Parathyroid adenoma (tissue), 2 donors: ENCODE measurements around the gene ASTN2.

Experiments used
- H2AFZ ChIP-seq: fragments of 300-600 bp; sonication (generic); one replicate; pipeline ENCODE4 v1.7.0; 2017; ENCODE audit warnings: antibody characterized with exemption, mild to moderate bottlenecking
- H3K27ac ChIP-seq: fragments of 300-600 bp; sonication (generic); one replicate; pipeline ENCODE4 v1.7.0; 2017
- H3K27me3 ChIP-seq: fragments of 300-600 bp; sonication (generic); one replicate; pipeline ENCODE4 v1.7.0; 2017; ENCODE audit warnings: low read length; ENCODE audit not compliant: control insufficient read depth, insufficient read depth
- H3K36me3 ChIP-seq: fragments of 300-600 bp; sonication (generic); one replicate; pipeline ENCODE4 v1.7.0; 2017; ENCODE audit warnings: low read length; ENCODE audit not compliant: control insufficient read depth, insufficient read depth
- H3K4me1 ChIP-seq: fragments of 300-600 bp; sonication (generic); one replicate; pipeline ENCODE4 v1.7.0; 2017; ENCODE audit warnings: control low read depth
- H3K4me2 ChIP-seq: fragments of 300-600 bp; sonication (generic); one replicate; pipeline ENCODE4 v1.7.0; 2017; ENCODE audit warnings: low read length
- H3K4me3 ChIP-seq: fragments of 300-600 bp; sonication (generic); one replicate; pipeline ENCODE4 v1.7.0; 2017; ENCODE audit warnings: low read depth, low read length
- H3K79me2 ChIP-seq: fragments of 300-600 bp; sonication (generic); one replicate; pipeline ENCODE4 v1.7.0; 2017; ENCODE audit warnings: control low read depth
- H3K9ac ChIP-seq: fragments of 300-600 bp; sonication (generic); one replicate; pipeline ENCODE4 v1.7.0; 2017; ENCODE audit warnings: mild to moderate bottlenecking
- H3K9me3 ChIP-seq: fragments of 300-600 bp; sonication (generic); one replicate; pipeline ENCODE4 v1.7.0; 2017; ENCODE audit warnings: low read length; ENCODE audit not compliant: control insufficient read depth
- CTCF ChIP-seq: fragments of 300-600 bp; sonication (generic); IDR thresholded peaks from one replicate; pipeline ENCODE4 v1.7.0; 2017; ENCODE audit warnings: antibody characterized with exemption, mild to moderate bottlenecking
- donor health status: primary hyperparathyroidism.

ASTN2 gene

GRCh38 chr9:117088786-117089185 lies 326.1 kb downstream of the ASTN2 start:
- Histone ChIP-seq H3K36me3 (no peaks in the 10 kb centered on the region), H3K27me3 (no peaks in the 10 kb centered on the region), H2AFZ (no peak overlapping the region), H3K27ac (no peak overlapping the region), H3K9me3 (no peaks in the 10 kb centered on the region), H3K4me2 (no peak overlapping the region), H3K79me2 (no peaks in the 10 kb centered on the region), H3K4me3 (no peak overlapping the region), H3K9ac (no peak overlapping the region), H3K4me1 (no peaks in the 10 kb centered on the region)
- TF ChIP-seq CTCF = no peak

GRCh38 chr9:117088140-117088539 lies 326.7 kb downstream of the ASTN2 start:
- Histone ChIP-seq H3K27me3 (no peaks in the 10 kb centered on the region), H3K27ac (no peak overlapping the region), H3K4me3 (no peak overlapping the region), H3K9me3 (no peaks in the 10 kb centered on the region), H3K9ac (no peak overlapping the region), H3K36me3 (no peaks in the 10 kb centered on the region), H3K79me2 (no peaks in the 10 kb centered on the region), H2AFZ (no peak overlapping the region), H3K4me1 (no peaks in the 10 kb centered on the region), H3K4me2 (no peak overlapping the region)
- TF ChIP-seq CTCF = no peak

- no peak overlapping the region for H3K4me3 ChIP-seq
- no peaks in the 10 kb centered on the region for H3K79me2 ChIP-seq
- H3K27ac ChIP-seq = no peak overlapping the region
- no peaks in the 10 kb centered on the region for H3K36me3 ChIP-seq
- no peak overlapping the region for H3K9ac ChIP-seq
- no peak overlapping the region for H2AFZ ChIP-seq
- TF ChIP-seq CTCF = no peak
- H3K27me3 ChIP-seq = no peaks in the 10 kb centered on the region
- no peak overlapping the region for H3K4me2 ChIP-seq
- no peaks in the 10 kb centered on the region for H3K4me1 ChIP-seq
- no peaks in the 10 kb centered on the region for H3K9me3 ChIP-seq
These were observed 330.6 kb downstream of the ASTN2 start for GRCh38 chr9:117084221-117084620.

GRCh38 chr9:117083559-117083958 lies 331.3 kb downstream of the ASTN2 start:
- no peak overlapping the region for H2AFZ ChIP-seq
- H3K4me1 ChIP-seq = no peaks in the 10 kb centered on the region
- H3K27me3 ChIP-seq = no peaks in the 10 kb centered on the region
- H3K9ac ChIP-seq = no peak overlapping the region
- H3K9me3 ChIP-seq = no peaks in the 10 kb centered on the region
- no peak overlapping the region for H3K27ac ChIP-seq
- TF ChIP-seq CTCF = no peak
- no peak overlapping the region for H3K4me2 ChIP-seq
- no peaks in the 10 kb centered on the region for H3K79me2 ChIP-seq
- H3K4me3 ChIP-seq = no peak overlapping the region
- no peaks in the 10 kb centered on the region for H3K36me3 ChIP-seq

- Histone ChIP-seq H3K27me3 (no peaks in the 10 kb centered on the region), H3K4me3 (no peak overlapping the region), H3K4me1 (no peaks in the 10 kb centered on the region), H3K4me2 (no peak overlapping the region), H3K9ac (no peak overlapping the region), H2AFZ (no peak overlapping the region), H3K36me3 (no peaks in the 10 kb centered on the region), H3K79me2 (no peaks in the 10 kb centered on the region), H3K27ac (no peak overlapping the region), H3K9me3 (no peaks in the 10 kb centered on the region)
- no peak for TF ChIP-seq CTCF
These were observed 333.1 kb downstream of the ASTN2 start for GRCh38 chr9:117081641-117082317.
